ENCODE measurements around the gene MCL1. TPM values are rescaled to one million over a fixed set of nuclear protein-coding genes. Genes with fewer than 3 reads are reported as not detected.

The MCL1 gene
- 110 and 131 TPM in 2 replicates for polyA plus RNA-seq (2012; rRNA removed)
- 70.8 and 82.9 TPM in 2 replicates for polyA plus RNA-seq (2012; cell fraction: cytosol; rRNA removed)
- polyA plus RNA-seq (2012; cell fraction: nucleus; rRNA removed): 354 and 429 TPM in 2 replicates

DNA sequence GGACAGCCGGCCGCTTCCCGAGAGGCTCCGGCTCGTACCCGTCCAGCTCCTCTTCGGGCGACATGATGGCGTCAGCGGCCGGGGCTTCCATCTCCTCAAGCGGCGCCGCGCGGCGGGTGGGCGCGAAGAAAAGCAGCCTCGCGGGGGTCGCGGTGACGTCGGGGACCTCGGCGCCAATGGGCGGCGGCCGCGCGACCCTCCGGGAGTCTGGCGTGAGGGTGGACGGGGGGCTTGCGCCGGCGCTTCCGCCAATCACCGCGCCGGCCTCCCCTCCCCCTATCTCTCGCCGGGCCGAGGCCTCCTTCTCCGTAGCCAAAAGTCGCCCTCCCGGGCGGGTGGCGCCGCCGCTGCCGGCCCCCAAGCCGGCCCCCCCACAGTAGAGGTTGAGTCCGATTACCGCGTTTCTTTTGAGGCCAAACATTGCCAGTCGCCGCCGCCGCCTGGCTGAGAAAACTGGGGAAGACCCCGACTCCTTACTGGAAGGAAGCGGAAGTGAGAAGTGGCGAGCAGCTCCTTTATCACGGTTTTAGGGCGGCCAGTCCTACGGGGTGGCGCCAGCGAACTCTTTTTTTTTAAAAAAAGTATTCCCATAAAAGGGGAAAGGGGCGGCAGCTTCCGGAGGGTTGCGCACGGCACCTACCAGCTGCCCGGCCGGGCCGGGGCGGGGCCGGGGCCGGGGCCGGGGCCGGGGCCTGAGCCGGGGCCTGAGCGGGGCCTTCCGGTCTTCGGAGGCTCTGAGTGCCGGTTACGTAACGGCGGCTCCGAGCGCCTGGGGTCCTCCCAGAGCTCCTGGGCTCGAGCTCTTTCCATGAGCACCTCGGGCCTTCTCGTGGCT, at the start of gene MCL1:
Gene MCL1, minus strand, starts transcription at position 501 of the 835 bp plus-strand sequence. Its CDS starts 80 bp downstream, at position 421.
- Histone ChIP-seq H3K9me3 (no peaks in the 10 kb centered on the region), H4K20me1 (ENCODE audit: insufficient read depth) (peaks cover 48% of the 10 kb centered on the region), H3K27me3 (ENCODE audit: insufficient read depth) (no peaks in the 10 kb centered on the region), H3K36me3 (replicated peaks in 1 of 2; ENCODE audit: control insufficient read depth in 1 of 2, insufficient read depth in 2 of 2, low read length in 1 of 2) (peaks cover 41 to 48% of the 10 kb centered on the region in 2 experiments), H3K9ac (peak within 1 kb of the TSS; percentile 100), H3F3A (replicated peaks; ENCODE audit: insufficient read depth) (peaks cover 52% of the 10 kb centered on the region), H3K27ac (ENCODE audit: low read depth in 2 of 2, low read length in 1 of 2) (peak within 1 kb of the TSS; percentile 97 to 100), H3K4me3 (ENCODE audit: low read depth in 2 of 2, low read length in 1 of 2) (peak within 1 kb of the TSS; percentile 95 to 98), H3K4me1 (ENCODE audit: control insufficient read depth in 1 of 2, insufficient read depth in 2 of 2, low read depth in 1 of 2, low read length in 1 of 2) (peaks cover 8 to 28% of the 10 kb centered on the region in 2 experiments; a peak in 3 of 4 replicates), H2AFZ (ENCODE audit: low read depth) (no peak within 1 kb of the TSS), H3K79me2 (ENCODE audit: insufficient read depth) (peaks cover 76% of the 10 kb centered on the region), H3K9me2 (no peaks in the 10 kb centered on the region), H3K4me2 (peak within 1 kb of the TSS; percentile 89)
- peak; percentile 94 for DNase-seq
- ChIA-PET CTCF (interaction anchor here (0.9 to 13.4 kb wide), 6 partner anchors 8 to 63 kb away, joined by 3 to 142 read pairs (median 4); partner anchors contain the start of gene FALEC), POLR2A (interaction anchor here (0.6 to 7.0 kb wide), 19 partner anchors 9 to 492 kb away, joined by 3 to 149 read pairs (median 4); partner anchors contain the start of genes APH1A, ENSA and GOLPH3L)
- 3% methylated on average over 36 of the region's 94 CpGs for WGBS (ENCODE audit: low lambda C conversion rate)
- TF ChIP-seq POLR2AphosphoS5 (IDR thresholded peaks at IDR 0.05; ENCODE audit: low read depth, low read length) (peak; percentile 99), EP300 (IDR thresholded peaks at IDR 0.05; ENCODE audit: borderline replicate concordance in 1 of 2, low read depth in 1 of 2, low read length in 1 of 2) (0 out of 4 replicates have a peak, but pooled peaks of 1 of the 2 experiments have one; percentile 56), FOSL2 (IDR thresholded peaks at IDR 0.05; ENCODE audit: borderline replicate concordance, low read depth) (peak; percentile 4; the same call in 1 of the 2 replicates), SMC3 (IDR thresholded peaks at IDR 0.05; ENCODE audit: low read depth, low read length) (no peak), TAF1 (IDR thresholded peaks at IDR 0.05; ENCODE audit: borderline replicate concordance, low read depth, low read length) (peak; percentile 100), RXRA (IDR thresholded peaks at IDR 0.05; ENCODE audit: borderline replicate concordance, low read depth) (peak; percentile 39; the same call in 1 of the 2 replicates), TCF12 (IDR thresholded peaks at IDR 0.05) (peak; percentile 38; the same call in 1 of the 2 replicates), TEAD4 (IDR thresholded peaks at IDR 0.05; ENCODE audit: borderline replicate concordance, insufficient read depth) (peak; percentile 46; the same call in 1 of the 2 replicates), SIN3A (IDR thresholded peaks at IDR 0.05; ENCODE audit: borderline replicate concordance, low read depth, low read length) (peak; percentile 80), GATA2 (CRISPR knock-in tag; IDR thresholded peaks at IDR 0.05) (no peak), RCOR1 (IDR thresholded peaks at IDR 0.05; ENCODE audit: low read length) (no peak), GABPA (IDR thresholded peaks at IDR 0.05; ENCODE audit: low read depth) (peak; percentile 67), JUND (IDR thresholded peaks at IDR 0.05) (peak; percentile 36), YY1 (IDR thresholded peaks at IDR 0.05; ENCODE audit: low read depth) (peak; percentile 37; the same call in 1 of the 2 replicates)
- TF ChIP-seq, protein P1, sequence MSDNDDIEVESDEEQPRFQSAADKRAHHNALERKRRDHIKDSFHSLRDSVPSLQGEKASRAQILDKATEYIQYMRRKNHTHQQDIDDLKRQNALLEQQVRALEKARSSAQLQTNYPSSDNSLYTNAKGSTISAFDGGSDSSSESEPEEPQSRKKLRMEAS (IDR thresholded peaks at IDR 0.05; ENCODE audit: low read depth): 0 out of 2 replicates have a peak, but pooled peaks have one; percentile 56
- TF ChIP-seq, protein P2, sequence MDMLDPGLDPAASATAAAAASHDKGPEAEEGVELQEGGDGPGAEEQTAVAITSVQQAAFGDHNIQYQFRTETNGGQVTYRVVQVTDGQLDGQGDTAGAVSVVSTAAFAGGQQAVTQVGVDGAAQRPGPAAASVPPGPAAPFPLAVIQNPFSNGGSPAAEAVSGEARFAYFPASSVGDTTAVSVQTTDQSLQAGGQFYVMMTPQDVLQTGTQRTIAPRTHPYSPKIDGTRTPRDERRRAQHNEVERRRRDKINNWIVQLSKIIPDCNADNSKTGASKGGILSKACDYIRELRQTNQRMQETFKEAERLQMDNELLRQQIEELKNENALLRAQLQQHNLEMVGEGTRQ (IDR thresholded peaks at IDR 0.05; ENCODE audit: borderline replicate concordance, low read depth, low read length): no peak
- TF ChIP-seq, protein P3, sequence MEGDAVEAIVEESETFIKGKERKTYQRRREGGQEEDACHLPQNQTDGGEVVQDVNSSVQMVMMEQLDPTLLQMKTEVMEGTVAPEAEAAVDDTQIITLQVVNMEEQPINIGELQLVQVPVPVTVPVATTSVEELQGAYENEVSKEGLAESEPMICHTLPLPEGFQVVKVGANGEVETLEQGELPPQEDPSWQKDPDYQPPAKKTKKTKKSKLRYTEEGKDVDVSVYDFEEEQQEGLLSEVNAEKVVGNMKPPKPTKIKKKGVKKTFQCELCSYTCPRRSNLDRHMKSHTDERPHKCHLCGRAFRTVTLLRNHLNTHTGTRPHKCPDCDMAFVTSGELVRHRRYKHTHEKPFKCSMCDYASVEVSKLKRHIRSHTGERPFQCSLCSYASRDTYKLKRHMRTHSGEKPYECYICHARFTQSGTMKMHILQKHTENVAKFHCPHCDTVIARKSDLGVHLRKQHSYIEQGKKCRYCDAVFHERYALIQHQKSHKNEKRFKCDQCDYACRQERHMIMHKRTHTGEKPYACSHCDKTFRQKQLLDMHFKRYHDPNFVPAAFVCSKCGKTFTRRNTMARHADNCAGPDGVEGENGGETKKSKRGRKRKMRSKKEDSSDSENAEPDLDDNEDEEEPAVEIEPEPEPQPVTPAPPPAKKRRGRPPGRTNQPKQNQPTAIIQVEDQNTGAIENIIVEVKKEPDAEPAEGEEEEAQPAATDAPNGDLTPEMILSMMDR (IDR thresholded peaks at IDR 0.05): no peak
- TF ChIP-seq, protein P4, sequence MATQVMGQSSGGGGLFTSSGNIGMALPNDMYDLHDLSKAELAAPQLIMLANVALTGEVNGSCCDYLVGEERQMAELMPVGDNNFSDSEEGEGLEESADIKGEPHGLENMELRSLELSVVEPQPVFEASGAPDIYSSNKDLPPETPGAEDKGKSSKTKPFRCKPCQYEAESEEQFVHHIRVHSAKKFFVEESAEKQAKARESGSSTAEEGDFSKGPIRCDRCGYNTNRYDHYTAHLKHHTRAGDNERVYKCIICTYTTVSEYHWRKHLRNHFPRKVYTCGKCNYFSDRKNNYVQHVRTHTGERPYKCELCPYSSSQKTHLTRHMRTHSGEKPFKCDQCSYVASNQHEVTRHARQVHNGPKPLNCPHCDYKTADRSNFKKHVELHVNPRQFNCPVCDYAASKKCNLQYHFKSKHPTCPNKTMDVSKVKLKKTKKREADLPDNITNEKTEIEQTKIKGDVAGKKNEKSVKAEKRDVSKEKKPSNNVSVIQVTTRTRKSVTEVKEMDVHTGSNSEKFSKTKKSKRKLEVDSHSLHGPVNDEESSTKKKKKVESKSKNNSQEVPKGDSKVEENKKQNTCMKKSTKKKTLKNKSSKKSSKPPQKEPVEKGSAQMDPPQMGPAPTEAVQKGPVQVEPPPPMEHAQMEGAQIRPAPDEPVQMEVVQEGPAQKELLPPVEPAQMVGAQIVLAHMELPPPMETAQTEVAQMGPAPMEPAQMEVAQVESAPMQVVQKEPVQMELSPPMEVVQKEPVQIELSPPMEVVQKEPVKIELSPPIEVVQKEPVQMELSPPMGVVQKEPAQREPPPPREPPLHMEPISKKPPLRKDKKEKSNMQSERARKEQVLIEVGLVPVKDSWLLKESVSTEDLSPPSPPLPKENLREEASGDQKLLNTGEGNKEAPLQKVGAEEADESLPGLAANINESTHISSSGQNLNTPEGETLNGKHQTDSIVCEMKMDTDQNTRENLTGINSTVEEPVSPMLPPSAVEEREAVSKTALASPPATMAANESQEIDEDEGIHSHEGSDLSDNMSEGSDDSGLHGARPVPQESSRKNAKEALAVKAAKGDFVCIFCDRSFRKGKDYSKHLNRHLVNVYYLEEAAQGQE (IDR thresholded peaks at IDR 0.05; ENCODE audit: low read depth, low read length): peak; percentile 82
- TF ChIP-seq, protein P5, sequence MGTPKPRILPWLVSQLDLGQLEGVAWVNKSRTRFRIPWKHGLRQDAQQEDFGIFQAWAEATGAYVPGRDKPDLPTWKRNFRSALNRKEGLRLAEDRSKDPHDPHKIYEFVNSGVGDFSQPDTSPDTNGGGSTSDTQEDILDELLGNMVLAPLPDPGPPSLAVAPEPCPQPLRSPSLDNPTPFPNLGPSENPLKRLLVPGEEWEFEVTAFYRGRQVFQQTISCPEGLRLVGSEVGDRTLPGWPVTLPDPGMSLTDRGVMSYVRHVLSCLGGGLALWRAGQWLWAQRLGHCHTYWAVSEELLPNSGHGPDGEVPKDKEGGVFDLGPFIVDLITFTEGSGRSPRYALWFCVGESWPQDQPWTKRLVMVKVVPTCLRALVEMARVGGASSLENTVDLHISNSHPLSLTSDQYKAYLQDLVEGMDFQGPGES (IDR thresholded peaks at IDR 0.05; ENCODE audit: low read depth, low read length): no peak
- TF ChIP-seq, protein P6, sequence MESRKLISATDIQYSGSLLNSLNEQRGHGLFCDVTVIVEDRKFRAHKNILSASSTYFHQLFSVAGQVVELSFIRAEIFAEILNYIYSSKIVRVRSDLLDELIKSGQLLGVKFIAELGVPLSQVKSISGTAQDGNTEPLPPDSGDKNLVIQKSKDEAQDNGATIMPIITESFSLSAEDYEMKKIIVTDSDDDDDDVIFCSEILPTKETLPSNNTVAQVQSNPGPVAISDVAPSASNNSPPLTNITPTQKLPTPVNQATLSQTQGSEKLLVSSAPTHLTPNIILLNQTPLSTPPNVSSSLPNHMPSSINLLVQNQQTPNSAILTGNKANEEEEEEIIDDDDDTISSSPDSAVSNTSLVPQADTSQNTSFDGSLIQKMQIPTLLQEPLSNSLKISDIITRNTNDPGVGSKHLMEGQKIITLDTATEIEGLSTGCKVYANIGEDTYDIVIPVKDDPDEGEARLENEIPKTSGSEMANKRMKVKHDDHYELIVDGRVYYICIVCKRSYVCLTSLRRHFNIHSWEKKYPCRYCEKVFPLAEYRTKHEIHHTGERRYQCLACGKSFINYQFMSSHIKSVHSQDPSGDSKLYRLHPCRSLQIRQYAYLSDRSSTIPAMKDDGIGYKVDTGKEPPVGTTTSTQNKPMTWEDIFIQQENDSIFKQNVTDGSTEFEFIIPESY (IDR thresholded peaks at IDR 0.05; ENCODE audit: borderline replicate concordance, low read depth): peak; percentile 79; the same call in 1 of the 2 replicates
